M059J (cell line): ENCODE data around the gene ZCCHC24. TPM values are rescaled to one million over a fixed set of nuclear protein-coding genes. Genes with fewer than 3 reads are reported as not detected.
A peak's percentile ranks its signal among the peaks of the same experiment; 100 is the strongest.

ENCODE experiments used
- DNase-seq: peaks from one replicate; pipeline ENCODE4 v3.0.0-alpha.2; 2012; ENCODE audit warnings: low read depth
- total RNA-seq: library from RNA; depleted of rRNA; stranded (reverse); fragments of >200 nt; shearing (Covaris generic); gene quantifications from 2 replicates; pipeline ENCODE4 v1.2.3, GENCODE V29; 2014

Gene ZCCHC24
- total RNA-seq, 1 experiment from 2014 or later, result 18.2 TPM

GRCh38 chr10:79472951-79473350, 27.5 kb upstream of the ZCCHC24 start:
- DNase-seq, result no peak

GRCh38 chr10:79472449-79472848, 27.0 kb upstream of the ZCCHC24 start:
- DNase-seq, result no peak

GRCh38 chr10:79471776-79472175, 26.4 kb upstream of the ZCCHC24 start:
- DNase-seq, result no peak

- DNase-seq, result no peak
These were observed 24.7 kb upstream of the ZCCHC24 start for GRCh38 chr10:79470096-79470495.

- no peak for DNase-seq
These were observed 23.6 kb upstream of the ZCCHC24 start for GRCh38 chr10:79468841-79469585.

- no peak for DNase-seq
These were observed 22.7 kb upstream of the ZCCHC24 start for GRCh38 chr10:79468015-79468560.

GRCh38 chr10:79465341-79465740, 19.9 kb upstream of the ZCCHC24 start:
- no peak for DNase-seq

GRCh38 chr10:79463578-79464496, 18.4 kb upstream of the ZCCHC24 start:
- no peak for DNase-seq

GRCh38 chr10:79460687-79461086, 15.3 kb upstream of the ZCCHC24 start:
- no peak for DNase-seq

GRCh38 chr10:79459243-79459642, 13.8 kb upstream of the ZCCHC24 start:
- no peak for DNase-seq

GRCh38 chr10:79458483-79458882, 13.1 kb upstream of the ZCCHC24 start:
- DNase-seq, result no peak

GRCh38 chr10:79457256-79457785, 11.9 kb upstream of the ZCCHC24 start:
- DNase-seq, result no peak

- peak; percentile 86 for DNase-seq
These were observed 8.8 kb upstream of the ZCCHC24 start for GRCh38 chr10:79454259-79454658.

GRCh38 chr10:79453392-79453791, 8.0 kb upstream of the ZCCHC24 start:
- DNase-seq, result no peak

GRCh38 chr10:79452174-79452611, 6.8 kb upstream of the ZCCHC24 start:
- DNase-seq, result no peak

GRCh38 chr10:79451046-79451699, 5.7 kb upstream of the ZCCHC24 start:
- no peak for DNase-seq

- DNase-seq, result no peak
These were observed 4.0 kb upstream of the ZCCHC24 start for GRCh38 chr10:79449181-79450146.

GRCh38 chr10:79448732-79449049, 3.3 kb upstream of the ZCCHC24 start:
- DNase-seq, result no peak

GRCh38 chr10:79447911-79448731, 2.7 kb upstream of the ZCCHC24 start:
- DNase-seq, result no peak

GRCh38 chr10:79447249-79447648, 1.8 kb upstream of the ZCCHC24 start:
- peak; percentile 16 for DNase-seq
